ENCODE data around the gene TBC1D22A. TPM values are rescaled to one million over a fixed set of nuclear protein-coding genes. Genes with fewer than 3 reads are reported as not detected.

Gene TBC1D22A
- total RNA-seq, 1 donor from 2014 or later: 24.2 TPM

DNA sequence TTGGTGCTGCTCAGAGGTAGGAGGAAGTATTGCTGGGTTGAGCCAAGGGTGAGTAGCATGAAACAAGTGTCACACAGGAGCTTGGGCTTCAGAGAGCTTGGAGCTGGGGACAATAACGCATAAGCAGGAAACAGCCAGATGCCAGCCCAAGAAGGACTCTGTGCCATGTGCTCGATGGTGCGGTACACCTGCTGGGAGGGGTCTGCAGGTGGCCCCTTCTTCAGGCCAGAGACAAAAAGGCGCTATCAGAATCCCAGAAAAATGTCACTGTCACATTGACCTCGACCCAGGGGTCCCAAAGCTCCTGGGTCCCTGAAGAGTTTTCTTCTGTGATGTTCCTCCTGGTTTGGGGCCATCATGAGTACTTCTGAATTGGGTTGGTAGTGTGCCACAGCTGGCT, 244.4 kb downstream of the TBC1D22A start:
- peaks cover 5% of the 10 kb centered on the region for H3K36me3 ChIP-seq (ENCODE audit: insufficient read depth, low read length)
- H3K27me3 Mint-ChIP-seq (ENCODE audit: low read depth, unreplicated experiment): no peaks in the 10 kb centered on the region
- peaks cover 73% of the 10 kb centered on the region for H4K20me1 ChIP-seq (ENCODE audit: insufficient read depth, low read length)
- H3K4me1 Mint-ChIP-seq (ENCODE audit: low read depth, unreplicated experiment): no peaks in the 10 kb centered on the region
- FAIRE-seq (no peak), DNase-seq (ENCODE audit: low read depth) (no peak)
- no peak overlapping the region for H2AFZ ChIP-seq (ENCODE audit: low read depth, low read length)
- TF ChIP-seq, protein P1, sequence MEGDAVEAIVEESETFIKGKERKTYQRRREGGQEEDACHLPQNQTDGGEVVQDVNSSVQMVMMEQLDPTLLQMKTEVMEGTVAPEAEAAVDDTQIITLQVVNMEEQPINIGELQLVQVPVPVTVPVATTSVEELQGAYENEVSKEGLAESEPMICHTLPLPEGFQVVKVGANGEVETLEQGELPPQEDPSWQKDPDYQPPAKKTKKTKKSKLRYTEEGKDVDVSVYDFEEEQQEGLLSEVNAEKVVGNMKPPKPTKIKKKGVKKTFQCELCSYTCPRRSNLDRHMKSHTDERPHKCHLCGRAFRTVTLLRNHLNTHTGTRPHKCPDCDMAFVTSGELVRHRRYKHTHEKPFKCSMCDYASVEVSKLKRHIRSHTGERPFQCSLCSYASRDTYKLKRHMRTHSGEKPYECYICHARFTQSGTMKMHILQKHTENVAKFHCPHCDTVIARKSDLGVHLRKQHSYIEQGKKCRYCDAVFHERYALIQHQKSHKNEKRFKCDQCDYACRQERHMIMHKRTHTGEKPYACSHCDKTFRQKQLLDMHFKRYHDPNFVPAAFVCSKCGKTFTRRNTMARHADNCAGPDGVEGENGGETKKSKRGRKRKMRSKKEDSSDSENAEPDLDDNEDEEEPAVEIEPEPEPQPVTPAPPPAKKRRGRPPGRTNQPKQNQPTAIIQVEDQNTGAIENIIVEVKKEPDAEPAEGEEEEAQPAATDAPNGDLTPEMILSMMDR (IDR thresholded peaks at IDR 0.05; ENCODE audit: insufficient read depth, low read depth, low read length): no peak
- no peak for TF ChIP-seq EZH2 (IDR thresholded peaks at IDR 0.05; ENCODE audit: insufficient read depth, low read length)
- peaks cover 6% of the 10 kb centered on the region for H3K36me3 Mint-ChIP-seq (ENCODE audit: low read depth, unreplicated experiment)
- no peak overlapping the region for H3K4me3 ChIP-seq (ENCODE audit: insufficient read depth, low read depth, low read length)
- no peaks in the 10 kb centered on the region for H3K27me3 ChIP-seq (ENCODE audit: insufficient read depth, low read length)
- peaks cover 3% of the 10 kb centered on the region for H3K79me2 ChIP-seq (ENCODE audit: insufficient read depth, low read length)
- H3K9me3 Mint-ChIP-seq (ENCODE audit: unreplicated experiment): no peaks in the 10 kb centered on the region
- no peaks in the 10 kb centered on the region for H3K9me3 ChIP-seq (ENCODE audit: insufficient read depth, low read depth, low read length)
- H3K27ac Mint-ChIP-seq (ENCODE audit: unreplicated experiment): no peak overlapping the region
- H3K4me1 ChIP-seq (ENCODE audit: insufficient read depth, low read length): no peaks in the 10 kb centered on the region
- no peak overlapping the region for H3K9ac ChIP-seq (ENCODE audit: low read length)
- H3K4me2 ChIP-seq (ENCODE audit: low read length): no peak overlapping the region
- no peak overlapping the region for H3K27ac ChIP-seq (ENCODE audit: low read depth, low read length)
- no peak overlapping the region for H3K4me3 Mint-ChIP-seq (ENCODE audit: unreplicated experiment)

DNA sequence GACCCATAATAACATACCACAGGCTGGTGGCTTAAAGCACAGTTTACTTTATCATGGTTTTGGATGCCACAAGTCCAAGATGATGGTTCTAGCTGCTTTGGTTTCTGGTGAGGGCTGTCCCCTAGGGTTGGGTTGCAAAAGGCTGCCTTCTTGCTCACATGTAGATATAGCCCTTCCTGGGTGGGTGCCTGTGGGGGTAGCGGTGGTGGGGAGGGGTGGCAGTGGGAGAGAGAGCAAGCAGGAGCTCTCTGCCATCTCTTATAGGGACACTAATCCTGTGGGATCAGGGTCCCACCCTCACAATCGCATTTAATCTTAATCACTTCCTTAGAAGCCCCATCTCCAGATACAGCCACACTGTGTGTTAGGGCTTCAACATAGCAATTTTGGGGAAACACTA, 245.0 kb downstream of the TBC1D22A start:
- Histone ChIP-seq H3K4me2 (ENCODE audit: low read length) (no peak overlapping the region), H3K9ac (ENCODE audit: low read length) (no peak overlapping the region), H3K27me3 (ENCODE audit: insufficient read depth, low read length) (no peaks in the 10 kb centered on the region), H3K4me3 (ENCODE audit: insufficient read depth, low read depth, low read length) (no peak overlapping the region), H3K79me2 (ENCODE audit: insufficient read depth, low read length) (peaks cover 3% of the 10 kb centered on the region), H4K20me1 (ENCODE audit: insufficient read depth, low read length) (peaks cover 75% of the 10 kb centered on the region), H3K4me1 (ENCODE audit: insufficient read depth, low read length) (peaks cover 1% of the 10 kb centered on the region), H3K36me3 (ENCODE audit: insufficient read depth, low read length) (peaks cover 5% of the 10 kb centered on the region), H3K27ac (ENCODE audit: low read depth, low read length) (no peak overlapping the region), H3K9me3 (ENCODE audit: insufficient read depth, low read depth, low read length) (no peaks in the 10 kb centered on the region), H2AFZ (ENCODE audit: low read depth, low read length) (no peak overlapping the region)
- no peak overlapping the region for H3K27ac Mint-ChIP-seq (ENCODE audit: unreplicated experiment)
- FAIRE-seq: no peak
- H3K4me1 Mint-ChIP-seq (ENCODE audit: low read depth, unreplicated experiment): no peaks in the 10 kb centered on the region
- peaks cover 6% of the 10 kb centered on the region for H3K36me3 Mint-ChIP-seq (ENCODE audit: low read depth, unreplicated experiment)
- no peak for TF ChIP-seq EZH2 (IDR thresholded peaks at IDR 0.05; ENCODE audit: insufficient read depth, low read length)
- TF ChIP-seq, protein P1 (IDR thresholded peaks at IDR 0.05; ENCODE audit: insufficient read depth, low read depth, low read length): no peak
- no peak for DNase-seq (ENCODE audit: low read depth)
- no peaks in the 10 kb centered on the region for H3K9me3 Mint-ChIP-seq (ENCODE audit: unreplicated experiment)
- no peak overlapping the region for H3K4me3 Mint-ChIP-seq (ENCODE audit: unreplicated experiment)
- H3K27me3 Mint-ChIP-seq (ENCODE audit: low read depth, unreplicated experiment): no peaks in the 10 kb centered on the region

- Histone ChIP-seq H3K27me3 (ENCODE audit: insufficient read depth, low read length) (no peaks in the 10 kb centered on the region), H3K4me2 (ENCODE audit: low read length) (no peak overlapping the region), H3K9ac (ENCODE audit: low read length) (no peak overlapping the region), H3K36me3 (ENCODE audit: insufficient read depth, low read length) (peaks cover 5% of the 10 kb centered on the region), H3K4me1 (ENCODE audit: insufficient read depth, low read length) (peaks cover 6% of the 10 kb centered on the region), H3K79me2 (ENCODE audit: insufficient read depth, low read length) (peaks cover 3% of the 10 kb centered on the region), H3K27ac (ENCODE audit: low read depth, low read length) (no peak overlapping the region), H2AFZ (ENCODE audit: low read depth, low read length) (no peak overlapping the region), H4K20me1 (ENCODE audit: insufficient read depth, low read length) (peaks cover 82% of the 10 kb centered on the region), H3K9me3 (ENCODE audit: insufficient read depth, low read depth, low read length) (no peaks in the 10 kb centered on the region), H3K4me3 (ENCODE audit: insufficient read depth, low read depth, low read length) (no peak overlapping the region)
- peaks cover 6% of the 10 kb centered on the region for H3K36me3 Mint-ChIP-seq (ENCODE audit: low read depth, unreplicated experiment)
- H3K4me1 Mint-ChIP-seq (ENCODE audit: low read depth, unreplicated experiment): peaks cover 4% of the 10 kb centered on the region
- FAIRE-seq: no peak
- no peak for TF ChIP-seq EZH2 (IDR thresholded peaks at IDR 0.05; ENCODE audit: insufficient read depth, low read length)
- TF ChIP-seq, protein P1 (IDR thresholded peaks at IDR 0.05; ENCODE audit: insufficient read depth, low read depth, low read length): no peak
- H3K27ac Mint-ChIP-seq (ENCODE audit: unreplicated experiment): no peak overlapping the region
- H3K9me3 Mint-ChIP-seq (ENCODE audit: unreplicated experiment): no peaks in the 10 kb centered on the region
- no peaks in the 10 kb centered on the region for H3K27me3 Mint-ChIP-seq (ENCODE audit: low read depth, unreplicated experiment)
- H3K4me3 Mint-ChIP-seq (ENCODE audit: unreplicated experiment): no peak overlapping the region
- DNase-seq (ENCODE audit: low read depth): no peak
Measured at GRCh38 chr22:47008208-47008885, 245.9 kb downstream of the TBC1D22A start.

Data from astrocyte (in vitro differentiated cells and primary cell).